ENCODE measurements around the gene CDC40.

DNA sequence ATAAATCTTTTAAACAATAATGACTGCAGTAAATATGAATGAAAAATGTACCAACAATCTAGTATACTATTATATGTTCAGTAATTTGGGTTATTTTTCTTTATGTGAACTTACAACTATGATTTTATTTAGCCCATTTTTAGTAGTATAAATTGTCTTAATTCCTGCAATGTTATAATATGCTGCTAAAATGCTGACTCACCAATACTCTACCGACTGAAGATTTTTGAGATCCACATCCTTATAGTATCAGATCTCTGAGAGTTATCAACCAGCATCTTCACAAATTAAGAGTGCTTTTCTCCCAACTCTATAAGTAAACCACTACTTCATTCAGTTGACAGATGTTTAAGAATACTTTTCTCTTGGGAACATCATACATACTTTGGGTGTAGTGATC is 16.6 kb downstream of the CDC40 start:
- TF ChIP-seq POLR2A (IDR thresholded peaks at IDR 0.05): no peak
- TF ChIP-seq, protein P1, sequence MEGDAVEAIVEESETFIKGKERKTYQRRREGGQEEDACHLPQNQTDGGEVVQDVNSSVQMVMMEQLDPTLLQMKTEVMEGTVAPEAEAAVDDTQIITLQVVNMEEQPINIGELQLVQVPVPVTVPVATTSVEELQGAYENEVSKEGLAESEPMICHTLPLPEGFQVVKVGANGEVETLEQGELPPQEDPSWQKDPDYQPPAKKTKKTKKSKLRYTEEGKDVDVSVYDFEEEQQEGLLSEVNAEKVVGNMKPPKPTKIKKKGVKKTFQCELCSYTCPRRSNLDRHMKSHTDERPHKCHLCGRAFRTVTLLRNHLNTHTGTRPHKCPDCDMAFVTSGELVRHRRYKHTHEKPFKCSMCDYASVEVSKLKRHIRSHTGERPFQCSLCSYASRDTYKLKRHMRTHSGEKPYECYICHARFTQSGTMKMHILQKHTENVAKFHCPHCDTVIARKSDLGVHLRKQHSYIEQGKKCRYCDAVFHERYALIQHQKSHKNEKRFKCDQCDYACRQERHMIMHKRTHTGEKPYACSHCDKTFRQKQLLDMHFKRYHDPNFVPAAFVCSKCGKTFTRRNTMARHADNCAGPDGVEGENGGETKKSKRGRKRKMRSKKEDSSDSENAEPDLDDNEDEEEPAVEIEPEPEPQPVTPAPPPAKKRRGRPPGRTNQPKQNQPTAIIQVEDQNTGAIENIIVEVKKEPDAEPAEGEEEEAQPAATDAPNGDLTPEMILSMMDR (IDR thresholded peaks at IDR 0.05): no peak
- TF ChIP-seq POLR2AphosphoS5 (IDR thresholded peaks at IDR 0.05): no peak

Data from gastroesophageal sphincter (tissue), 3 donors.